Activated CD4-positive, alpha-beta T cell treated with anti-CD3 and anti-CD28 coated beads, Interleukin-2, amount 50 U/mL, for 4 hours (primary cell): Measurements from ENCODE around the gene POLR1H.
A peak's percentile ranks its signal among the peaks of the same experiment; 100 is the strongest.

Experiments
- DNase-seq, 2 experiments: peaks; one replicate each; pipeline ENCODE4 v3.0.0-alpha.2; 2020

POLR1H gene

DNA sequence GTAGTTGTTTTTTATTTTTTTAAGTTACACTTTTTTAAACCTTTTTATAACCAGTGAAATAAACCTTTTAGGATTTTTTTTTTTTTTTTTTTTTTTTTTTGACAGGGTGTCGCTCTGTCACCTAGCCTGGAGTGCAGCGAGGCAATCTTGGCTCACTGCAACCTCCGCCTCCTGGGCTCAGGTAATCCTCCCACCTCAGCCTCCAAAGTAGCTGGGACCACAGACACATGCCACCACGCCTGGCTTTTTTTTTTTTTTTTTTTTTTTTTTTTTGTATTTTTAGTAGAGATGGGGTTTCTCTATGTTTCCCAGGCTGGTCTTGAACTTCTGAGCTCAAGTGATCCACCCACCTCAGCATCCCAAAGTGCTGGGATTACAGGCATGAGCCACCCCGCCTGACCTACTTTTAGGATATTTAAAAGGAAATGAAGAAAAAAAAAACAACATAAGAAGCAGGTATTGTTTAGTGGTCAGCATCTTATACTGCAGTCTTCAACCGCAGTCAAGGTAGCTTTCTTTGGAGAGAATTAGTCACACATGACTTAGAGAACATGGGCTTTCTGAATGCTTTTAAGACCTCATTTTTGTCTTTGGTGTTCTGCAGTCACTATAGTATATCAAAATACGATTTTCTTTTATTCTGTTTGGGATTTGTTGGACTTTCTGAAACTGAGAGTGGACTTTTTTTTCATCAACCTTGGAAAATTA, 1.6 kb downstream of the POLR1H start:
- no peak for DNase-seq

- no peak for DNase-seq
Measured at GRCh38 chr6:30063315-30063714, 2.2 kb downstream of the POLR1H start.

GRCh38 chr6:30066082-30066481, 5.0 kb downstream of the POLR1H start:
- DNase-seq = no peak

- DNase-seq = peak; percentile 98 to 99
Measured at GRCh38 chr6:30066577-30067459, 5.8 kb downstream of the POLR1H start, which contains the start of gene PPP1R11. Gene PPP1R11, plus strand, starts transcription at chr6:30067198. Its CDS starts 213 bp downstream, at chr6:30067411.

DNA sequence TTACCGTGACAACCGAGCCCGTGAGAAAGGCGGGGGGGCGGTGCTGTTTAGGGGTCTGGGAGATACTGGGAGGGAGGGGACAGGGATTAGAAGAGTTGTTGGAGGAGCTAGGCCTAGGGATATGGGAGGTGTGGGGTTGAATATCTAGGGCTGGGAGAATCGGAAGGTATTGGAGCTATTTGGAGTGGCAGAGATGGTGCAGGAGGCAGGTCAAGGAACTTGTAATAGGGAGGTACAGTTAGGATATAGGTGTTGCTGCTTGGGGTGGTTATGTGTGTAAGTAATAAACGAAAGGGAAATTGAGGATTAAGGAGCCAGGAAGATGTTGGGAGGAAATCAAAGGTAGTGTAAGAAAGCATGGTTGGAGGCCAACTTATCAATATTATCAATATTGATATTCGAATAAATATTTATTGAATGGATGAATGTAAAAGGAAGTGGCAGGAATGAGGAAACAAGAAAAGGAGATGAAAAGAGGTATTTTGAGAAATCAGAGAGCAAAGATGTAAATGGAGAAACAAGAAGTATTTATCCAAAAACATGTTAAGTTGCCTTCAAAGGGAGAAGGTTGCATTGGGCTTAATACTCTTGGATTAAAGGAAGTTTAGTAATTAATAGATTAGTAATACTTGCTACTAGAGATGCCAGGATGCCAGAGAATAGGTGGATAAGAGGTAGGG, 6.5 kb downstream of the POLR1H start:
- no peak for DNase-seq

DNA sequence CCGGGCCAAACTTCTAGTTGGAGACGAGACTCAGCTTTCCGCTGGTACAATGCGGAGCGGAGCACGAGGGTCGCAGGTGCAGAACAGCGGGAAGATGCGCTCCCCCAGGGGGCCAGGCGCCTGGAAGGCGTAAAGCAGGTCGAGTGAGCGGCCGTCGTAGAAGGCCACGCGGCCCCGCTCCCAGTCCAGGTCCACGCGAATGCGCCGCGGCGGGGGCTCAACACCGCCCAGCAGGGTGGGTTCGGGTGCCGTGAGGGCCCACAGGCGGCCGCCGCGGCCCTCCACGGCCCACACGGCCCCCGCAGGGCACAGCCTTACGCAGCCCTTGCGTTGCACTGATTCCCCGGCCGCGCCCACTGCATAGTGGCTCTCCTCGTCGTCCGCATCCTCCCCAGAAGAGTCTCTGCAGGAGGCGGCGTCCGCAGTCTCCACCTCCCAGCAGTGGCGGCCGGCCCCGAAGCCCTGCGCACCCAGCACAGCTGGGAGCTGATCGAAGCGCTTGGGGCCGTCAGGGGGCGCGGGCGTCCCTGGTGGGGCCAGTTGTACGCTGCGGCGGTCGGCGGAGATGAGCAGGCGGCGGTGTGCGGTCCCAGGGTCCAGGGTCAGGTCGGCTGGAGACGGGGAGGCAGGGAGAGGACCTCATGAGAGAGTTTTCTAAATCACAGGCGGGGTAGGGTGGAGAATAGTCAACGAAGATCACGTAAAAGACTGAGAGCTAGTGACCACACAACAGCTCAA, 10.2 kb downstream of the POLR1H start:
- DNase-seq = no peak

DNA sequence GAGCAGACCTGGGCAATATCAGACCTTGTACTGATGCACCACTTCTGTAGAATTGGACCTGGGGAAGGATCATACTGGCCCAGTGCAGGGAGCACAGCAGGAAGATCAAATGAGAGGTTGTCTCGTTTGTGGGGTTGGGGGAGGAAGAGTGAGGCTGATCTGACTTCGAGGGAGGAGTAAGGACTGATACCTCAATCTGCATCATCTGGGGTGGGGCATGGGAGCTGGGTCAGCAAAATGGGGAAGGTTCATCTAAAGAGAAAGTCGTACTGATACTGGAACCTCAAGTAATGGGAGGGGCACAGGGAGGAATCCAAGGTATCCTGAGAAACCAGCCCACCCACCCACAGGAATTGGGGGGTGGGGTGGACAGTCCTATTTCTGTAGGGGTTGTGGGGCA, 10.8 kb downstream of the POLR1H start:
- no peak for DNase-seq

DNA sequence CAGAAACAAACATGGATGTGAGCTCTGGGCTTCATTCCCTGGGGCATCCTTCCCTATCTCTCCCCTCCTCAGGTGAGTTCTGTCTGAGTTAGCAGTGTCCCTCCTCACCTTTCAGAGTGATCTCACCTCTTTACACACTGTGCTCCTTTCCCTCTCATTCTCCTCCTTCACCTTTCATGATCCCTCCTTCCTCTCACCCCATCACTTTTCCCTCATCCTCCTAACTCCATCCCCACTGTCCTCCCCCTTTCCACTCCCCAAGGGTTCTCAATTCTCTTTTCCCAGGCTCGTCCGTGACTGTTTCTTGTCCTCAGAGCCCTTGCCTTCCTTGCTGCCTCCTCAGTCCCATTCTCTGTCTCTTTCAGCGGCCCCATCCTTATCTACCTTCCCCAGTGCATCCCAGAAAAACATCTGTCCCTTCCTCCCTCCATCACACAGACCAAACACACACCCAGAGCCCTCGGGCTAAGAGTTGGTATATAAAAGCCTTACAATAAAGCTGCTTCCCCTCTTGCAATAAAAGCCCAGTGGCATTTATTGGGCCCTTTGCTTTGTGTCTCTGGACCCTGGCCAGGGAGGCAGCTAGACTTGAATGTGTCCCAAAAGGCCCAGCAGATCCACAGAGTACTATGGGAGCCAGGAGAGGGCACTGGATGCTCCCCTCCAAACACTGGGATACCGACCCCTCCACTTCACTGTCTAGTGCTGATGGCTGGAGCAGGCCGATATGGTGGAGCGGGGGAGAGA, 12.6 kb downstream of the POLR1H start:
- no peak for DNase-seq

GRCh38 chr6:30074331-30075093, 13.4 kb downstream of the POLR1H start:
- no peak for DNase-seq

GRCh38 chr6:30075094-30075789, 14.2 kb downstream of the POLR1H start, which contains the start of gene RNF39:
Gene RNF39, minus strand, starts transcription at chr6:30075769. Its CDS starts 184 bp downstream, at chr6:30075585.
- no peak for DNase-seq

DNA sequence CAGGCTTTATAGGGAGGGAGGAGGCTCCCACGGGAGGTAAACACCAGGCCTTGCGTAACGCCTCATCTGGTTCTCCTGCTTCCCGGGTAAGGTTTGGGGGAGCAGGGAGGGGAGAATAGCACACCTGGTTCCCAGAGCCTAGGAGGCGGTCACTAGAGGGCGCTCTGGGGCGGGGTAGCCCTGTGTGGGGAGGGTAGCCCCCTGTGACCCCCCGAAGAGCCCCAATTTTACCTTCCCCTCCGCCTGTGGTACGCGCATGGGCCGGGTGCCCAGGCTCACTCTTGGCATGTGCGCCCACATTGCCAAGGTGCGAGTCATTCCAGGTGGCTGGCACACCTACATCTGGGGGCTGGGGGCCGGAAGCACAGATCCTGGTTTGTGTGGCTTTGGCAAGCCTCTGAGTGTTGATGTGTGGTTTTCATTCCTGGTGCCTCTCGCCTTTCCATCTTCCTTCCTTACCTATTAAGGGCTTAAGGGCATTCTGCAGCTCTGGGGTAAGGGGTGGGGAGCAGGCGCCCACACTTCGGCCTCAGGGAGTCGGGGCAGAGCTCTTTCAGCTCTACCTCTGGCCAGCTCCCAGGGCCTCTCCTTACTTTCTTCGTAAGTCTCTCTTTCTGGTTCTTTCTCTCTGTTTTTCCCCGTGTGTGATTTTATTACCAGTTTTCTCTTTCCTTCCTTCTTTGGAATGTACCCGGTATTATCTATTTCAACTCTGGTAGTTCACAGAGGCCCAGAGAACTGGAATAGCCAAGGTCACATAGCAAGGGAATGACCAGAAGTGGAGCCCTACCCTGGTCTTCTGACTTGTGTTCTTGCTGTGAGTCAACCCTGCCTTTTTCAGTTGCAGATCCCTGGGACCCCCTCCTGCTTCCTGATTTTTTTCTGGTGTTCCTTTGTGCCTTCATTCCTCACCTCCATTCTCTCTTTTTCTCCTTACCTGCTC, 15.0 kb downstream of the POLR1H start:
- DNase-seq = no peak

- DNase-seq = no peak
Measured at GRCh38 chr6:30077218-30077617, 16.2 kb downstream of the POLR1H start.

DNA sequence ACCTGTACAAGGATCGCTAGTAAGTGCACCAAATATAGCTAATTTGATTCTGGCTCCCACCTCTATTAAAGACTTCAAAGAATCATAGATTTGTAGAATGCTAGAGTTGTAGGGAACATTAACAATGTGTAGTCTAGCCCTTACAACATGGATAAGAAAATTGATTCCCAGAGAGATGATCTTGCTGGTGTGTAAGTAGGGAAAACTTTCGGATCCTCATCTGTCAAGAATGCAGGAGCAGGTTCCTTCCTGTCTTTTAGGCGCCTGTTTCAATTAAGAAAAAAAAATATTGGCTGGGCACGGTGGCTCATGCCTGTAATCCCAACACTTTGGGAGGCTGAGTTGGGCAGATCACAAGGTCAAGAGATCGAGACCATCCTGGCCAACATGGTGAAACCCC, 26.8 kb downstream of the POLR1H start:
- DNase-seq = no peak

- no peak for DNase-seq
Measured at GRCh38 chr6:30091577-30092381, 30.7 kb downstream of the POLR1H start.

GRCh38 chr6:30092852-30093543, 31.9 kb downstream of the POLR1H start:
- DNase-seq = no peak

DNA sequence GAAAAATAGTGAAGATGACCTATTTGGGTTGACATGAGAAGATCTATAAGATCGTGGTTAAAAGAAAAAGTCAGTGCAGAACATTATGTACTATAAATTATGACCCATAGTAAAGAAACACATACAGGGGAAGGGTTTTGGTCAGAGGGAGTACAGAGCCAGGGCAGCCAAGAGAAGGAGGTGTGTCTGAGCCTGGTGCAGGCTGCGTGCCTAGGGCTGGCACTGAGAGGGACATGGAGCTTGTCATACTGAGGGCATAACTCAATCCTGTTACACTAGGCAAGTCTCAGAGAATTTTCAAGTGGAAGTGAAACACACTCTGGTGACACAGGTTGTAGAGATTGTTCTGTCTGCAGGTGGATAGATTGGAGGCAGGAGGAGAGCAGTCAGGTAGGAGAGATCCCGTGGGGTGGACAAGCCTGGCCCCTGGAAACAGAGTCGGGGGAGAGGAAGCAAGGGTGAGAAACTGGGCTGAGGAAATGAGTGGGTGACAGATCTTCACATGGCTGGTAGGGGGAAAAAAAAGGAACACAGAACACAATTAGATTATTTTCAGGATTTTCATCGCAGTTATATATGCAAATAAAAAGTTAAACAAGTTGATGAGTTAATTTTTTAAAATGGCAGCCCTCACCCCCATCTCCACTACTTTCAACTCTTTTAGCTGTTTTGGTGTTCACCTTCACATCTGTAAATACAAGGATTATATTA, 33.0 kb downstream of the POLR1H start:
- no peak for DNase-seq

DNA sequence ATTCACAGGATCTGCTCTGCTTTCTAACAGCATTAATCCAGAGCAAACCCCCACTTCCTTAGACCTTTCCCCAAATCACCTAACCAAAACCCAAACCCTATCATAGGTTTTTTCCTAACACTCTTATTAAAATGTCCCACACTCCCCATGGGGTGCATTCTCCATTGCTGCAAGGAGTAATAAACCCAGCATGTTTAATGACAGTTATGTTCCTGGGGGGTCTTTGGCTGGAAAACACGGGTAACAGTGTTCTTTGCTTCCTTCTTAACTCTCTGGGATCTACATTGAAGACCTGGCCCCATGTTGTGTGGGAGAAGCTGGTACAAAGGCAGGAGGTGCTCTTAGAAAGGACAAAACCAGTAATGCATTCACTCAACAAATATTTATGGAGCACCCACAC, 35.8 kb downstream of the POLR1H start:
- no peak for DNase-seq
